H1 (cell line): Measurements from ENCODE around the gene SEPTIN5. TPM values are rescaled to one million over a fixed set of nuclear protein-coding genes. Genes with fewer than 3 reads are reported as not detected.

Experiments used
- SIX5 ChIP-seq: IDR thresholded peaks from 2 replicates; pipeline ENCODE4 v1.6.1; 2011; ENCODE audit warnings: mild to moderate bottlenecking, low read depth, low read length
- polyA plus RNA-seq, 7 experiments: library from polyadenylated mRNA; depleted of rRNA in 3 of 7; stranded (reverse) in 5 of 7; unstranded in 2 of 7; fragments of >200 nt in 5 of 7; fragments of 200-250 nt in 2 of 7; gene quantifications; 1 replicate in 5 of 7; 2 replicates in 1 of 7; 4 replicates in 1 of 7; pipeline versions ENCODE4 v1.2.1 to v1.2.3, GENCODE V29; 2011 to 2013; ENCODE audit warnings: missing spikeins in 2 of 7, mixed read lengths in 2 of 7
- total RNA-seq: library from RNA; stranded (reverse); fragmentation: NEBNext Ultra II Directional; extraction: Animal tissue kit (Norgen Biotek cat#: 25700); gene quantifications from 2 replicates; pipeline ENCODE4 v1.2.1, GENCODE V29; 2021
- TF ChIP-seq, protein P1 (sequence below): fragments of 300-600 bp; sonication (generic); IDR thresholded peaks from 2 replicates; pipeline ENCODE4 v1.7.1; 2012; ENCODE audit warnings: low read length, moderate library complexity, mild to moderate bottlenecking, inconsistent platforms; ENCODE audit not compliant: insufficient replicate concordance

Gene SEPTIN5
- total and polyA plus RNA-seq, 2 of the 8 experiments (the other 6 are each of a cell fraction or from before 2014, with no cell fraction given), result 6.0 to 8.6 TPM

DNA sequence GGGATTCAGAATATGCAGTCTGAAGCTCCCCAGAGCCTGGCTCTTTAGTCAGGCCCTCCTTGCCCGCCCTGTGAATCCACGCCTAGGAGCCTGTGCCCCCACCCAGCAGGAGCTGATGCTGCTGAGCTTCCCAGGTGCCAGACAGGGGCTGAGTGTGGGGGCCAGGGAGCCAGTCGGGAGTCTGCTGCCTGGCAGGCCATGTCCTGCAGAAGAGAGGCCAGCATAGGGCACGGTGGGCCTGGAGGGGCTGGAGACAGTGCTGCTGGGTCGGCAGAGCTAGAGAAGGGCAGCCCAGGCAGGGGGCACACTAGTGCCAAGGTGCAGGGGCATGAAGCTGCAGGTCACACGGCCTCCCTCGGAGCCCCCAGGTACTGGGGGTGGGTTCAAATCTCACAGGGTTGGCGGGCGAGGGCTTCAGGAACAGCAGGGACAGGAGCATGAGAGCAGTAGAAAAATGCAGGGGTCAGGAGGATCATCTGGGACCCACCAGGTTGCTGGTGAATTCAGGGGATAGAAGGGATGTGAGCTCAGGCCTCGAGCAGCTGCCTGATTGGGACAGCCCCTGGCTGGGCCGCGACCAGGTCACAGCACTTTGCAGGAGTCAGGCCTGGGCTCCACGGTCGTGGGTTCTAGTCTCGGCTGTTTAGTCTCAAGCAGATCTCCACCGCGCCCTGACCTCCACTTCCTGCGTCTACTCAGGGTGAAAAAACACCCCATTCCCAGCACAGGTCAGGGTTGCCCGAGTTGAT is 4.1 kb upstream of the SEPTIN5 start (continued):
- TF ChIP-seq, protein P1, sequence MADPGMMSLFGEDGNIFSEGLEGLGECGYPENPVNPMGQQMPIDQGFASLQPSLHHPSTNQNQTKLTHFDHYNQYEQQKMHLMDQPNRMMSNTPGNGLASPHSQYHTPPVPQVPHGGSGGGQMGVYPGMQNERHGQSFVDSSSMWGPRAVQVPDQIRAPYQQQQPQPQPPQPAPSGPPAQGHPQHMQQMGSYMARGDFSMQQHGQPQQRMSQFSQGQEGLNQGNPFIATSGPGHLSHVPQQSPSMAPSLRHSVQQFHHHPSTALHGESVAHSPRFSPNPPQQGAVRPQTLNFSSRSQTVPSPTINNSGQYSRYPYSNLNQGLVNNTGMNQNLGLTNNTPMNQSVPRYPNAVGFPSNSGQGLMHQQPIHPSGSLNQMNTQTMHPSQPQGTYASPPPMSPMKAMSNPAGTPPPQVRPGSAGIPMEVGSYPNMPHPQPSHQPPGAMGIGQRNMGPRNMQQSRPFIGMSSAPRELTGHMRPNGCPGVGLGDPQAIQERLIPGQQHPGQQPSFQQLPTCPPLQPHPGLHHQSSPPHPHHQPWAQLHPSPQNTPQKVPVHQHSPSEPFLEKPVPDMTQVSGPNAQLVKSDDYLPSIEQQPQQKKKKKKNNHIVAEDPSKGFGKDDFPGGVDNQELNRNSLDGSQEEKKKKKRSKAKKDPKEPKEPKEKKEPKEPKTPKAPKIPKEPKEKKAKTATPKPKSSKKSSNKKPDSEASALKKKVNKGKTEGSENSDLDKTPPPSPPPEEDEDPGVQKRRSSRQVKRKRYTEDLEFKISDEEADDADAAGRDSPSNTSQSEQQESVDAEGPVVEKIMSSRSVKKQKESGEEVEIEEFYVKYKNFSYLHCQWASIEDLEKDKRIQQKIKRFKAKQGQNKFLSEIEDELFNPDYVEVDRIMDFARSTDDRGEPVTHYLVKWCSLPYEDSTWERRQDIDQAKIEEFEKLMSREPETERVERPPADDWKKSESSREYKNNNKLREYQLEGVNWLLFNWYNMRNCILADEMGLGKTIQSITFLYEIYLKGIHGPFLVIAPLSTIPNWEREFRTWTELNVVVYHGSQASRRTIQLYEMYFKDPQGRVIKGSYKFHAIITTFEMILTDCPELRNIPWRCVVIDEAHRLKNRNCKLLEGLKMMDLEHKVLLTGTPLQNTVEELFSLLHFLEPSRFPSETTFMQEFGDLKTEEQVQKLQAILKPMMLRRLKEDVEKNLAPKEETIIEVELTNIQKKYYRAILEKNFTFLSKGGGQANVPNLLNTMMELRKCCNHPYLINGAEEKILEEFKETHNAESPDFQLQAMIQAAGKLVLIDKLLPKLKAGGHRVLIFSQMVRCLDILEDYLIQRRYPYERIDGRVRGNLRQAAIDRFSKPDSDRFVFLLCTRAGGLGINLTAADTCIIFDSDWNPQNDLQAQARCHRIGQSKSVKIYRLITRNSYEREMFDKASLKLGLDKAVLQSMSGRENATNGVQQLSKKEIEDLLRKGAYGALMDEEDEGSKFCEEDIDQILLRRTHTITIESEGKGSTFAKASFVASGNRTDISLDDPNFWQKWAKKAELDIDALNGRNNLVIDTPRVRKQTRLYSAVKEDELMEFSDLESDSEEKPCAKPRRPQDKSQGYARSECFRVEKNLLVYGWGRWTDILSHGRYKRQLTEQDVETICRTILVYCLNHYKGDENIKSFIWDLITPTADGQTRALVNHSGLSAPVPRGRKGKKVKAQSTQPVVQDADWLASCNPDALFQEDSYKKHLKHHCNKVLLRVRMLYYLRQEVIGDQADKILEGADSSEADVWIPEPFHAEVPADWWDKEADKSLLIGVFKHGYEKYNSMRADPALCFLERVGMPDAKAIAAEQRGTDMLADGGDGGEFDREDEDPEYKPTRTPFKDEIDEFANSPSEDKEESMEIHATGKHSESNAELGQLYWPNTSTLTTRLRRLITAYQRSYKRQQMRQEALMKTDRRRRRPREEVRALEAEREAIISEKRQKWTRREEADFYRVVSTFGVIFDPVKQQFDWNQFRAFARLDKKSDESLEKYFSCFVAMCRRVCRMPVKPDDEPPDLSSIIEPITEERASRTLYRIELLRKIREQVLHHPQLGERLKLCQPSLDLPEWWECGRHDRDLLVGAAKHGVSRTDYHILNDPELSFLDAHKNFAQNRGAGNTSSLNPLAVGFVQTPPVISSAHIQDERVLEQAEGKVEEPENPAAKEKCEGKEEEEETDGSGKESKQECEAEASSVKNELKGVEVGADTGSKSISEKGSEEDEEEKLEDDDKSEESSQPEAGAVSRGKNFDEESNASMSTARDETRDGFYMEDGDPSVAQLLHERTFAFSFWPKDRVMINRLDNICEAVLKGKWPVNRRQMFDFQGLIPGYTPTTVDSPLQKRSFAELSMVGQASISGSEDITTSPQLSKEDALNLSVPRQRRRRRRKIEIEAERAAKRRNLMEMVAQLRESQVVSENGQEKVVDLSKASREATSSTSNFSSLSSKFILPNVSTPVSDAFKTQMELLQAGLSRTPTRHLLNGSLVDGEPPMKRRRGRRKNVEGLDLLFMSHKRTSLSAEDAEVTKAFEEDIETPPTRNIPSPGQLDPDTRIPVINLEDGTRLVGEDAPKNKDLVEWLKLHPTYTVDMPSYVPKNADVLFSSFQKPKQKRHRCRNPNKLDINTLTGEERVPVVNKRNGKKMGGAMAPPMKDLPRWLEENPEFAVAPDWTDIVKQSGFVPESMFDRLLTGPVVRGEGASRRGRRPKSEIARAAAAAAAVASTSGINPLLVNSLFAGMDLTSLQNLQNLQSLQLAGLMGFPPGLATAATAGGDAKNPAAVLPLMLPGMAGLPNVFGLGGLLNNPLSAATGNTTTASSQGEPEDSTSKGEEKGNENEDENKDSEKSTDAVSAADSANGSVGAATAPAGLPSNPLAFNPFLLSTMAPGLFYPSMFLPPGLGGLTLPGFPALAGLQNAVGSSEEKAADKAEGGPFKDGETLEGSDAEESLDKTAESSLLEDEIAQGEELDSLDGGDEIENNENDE, result no peak
- TF ChIP-seq SIX5, result no peak
- TF ChIP-seq, all 59 proteins: peak for 0
